ENCODE results near the gene COPZ1.

DNA sequence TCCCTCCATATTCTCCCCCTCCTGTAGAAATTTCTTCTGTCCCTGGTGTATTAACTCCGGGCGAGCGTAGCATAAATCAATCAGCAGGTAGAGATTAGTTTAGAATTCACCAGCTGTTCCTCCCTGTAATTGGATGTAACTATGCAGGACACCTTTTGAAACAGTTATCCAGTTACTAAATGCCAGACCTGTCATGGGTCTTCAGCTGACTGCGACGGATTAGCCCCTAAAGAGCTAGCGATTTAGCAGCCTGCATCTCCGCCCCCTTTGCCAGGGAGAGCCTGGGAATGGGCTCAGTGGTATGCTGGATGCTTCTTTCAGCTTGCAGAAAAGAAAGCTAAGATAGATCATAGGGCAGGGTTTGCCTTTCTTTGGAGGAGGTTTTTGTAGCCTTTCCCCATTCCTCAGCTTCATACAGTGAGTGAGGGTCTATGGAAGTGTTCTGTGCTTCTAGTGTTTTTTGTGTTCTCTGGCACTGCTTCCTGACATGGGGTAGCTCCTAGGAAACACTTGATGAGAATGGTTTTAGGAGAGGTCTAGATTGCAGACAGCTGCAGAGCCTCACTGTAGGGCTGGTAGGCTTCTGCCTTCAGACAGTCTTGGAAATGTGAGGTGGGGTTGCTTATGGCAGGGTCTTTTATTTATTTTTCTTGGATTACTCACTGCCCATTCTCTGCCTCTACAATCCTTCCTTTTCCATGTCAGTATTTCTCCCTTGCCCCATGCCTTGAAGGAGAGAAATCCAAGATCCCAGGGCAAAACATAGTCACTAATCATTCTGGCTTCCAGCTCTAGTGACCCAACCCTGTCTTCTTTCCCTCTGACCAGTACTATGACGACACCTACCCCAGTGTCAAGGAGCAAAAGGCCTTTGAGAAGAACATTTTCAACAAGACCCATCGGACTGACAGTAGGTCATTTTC lies 16.7 kb downstream of the COPZ1 start:
- TF ChIP-seq, protein P1, sequence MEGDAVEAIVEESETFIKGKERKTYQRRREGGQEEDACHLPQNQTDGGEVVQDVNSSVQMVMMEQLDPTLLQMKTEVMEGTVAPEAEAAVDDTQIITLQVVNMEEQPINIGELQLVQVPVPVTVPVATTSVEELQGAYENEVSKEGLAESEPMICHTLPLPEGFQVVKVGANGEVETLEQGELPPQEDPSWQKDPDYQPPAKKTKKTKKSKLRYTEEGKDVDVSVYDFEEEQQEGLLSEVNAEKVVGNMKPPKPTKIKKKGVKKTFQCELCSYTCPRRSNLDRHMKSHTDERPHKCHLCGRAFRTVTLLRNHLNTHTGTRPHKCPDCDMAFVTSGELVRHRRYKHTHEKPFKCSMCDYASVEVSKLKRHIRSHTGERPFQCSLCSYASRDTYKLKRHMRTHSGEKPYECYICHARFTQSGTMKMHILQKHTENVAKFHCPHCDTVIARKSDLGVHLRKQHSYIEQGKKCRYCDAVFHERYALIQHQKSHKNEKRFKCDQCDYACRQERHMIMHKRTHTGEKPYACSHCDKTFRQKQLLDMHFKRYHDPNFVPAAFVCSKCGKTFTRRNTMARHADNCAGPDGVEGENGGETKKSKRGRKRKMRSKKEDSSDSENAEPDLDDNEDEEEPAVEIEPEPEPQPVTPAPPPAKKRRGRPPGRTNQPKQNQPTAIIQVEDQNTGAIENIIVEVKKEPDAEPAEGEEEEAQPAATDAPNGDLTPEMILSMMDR (conservative IDR thresholded peaks at IDR 0.05 in 1 of 2, IDR thresholded peaks at IDR 0.05 in 1 of 2; ENCODE audit: low read depth in 1 of 2, low read length in 2 of 2), result no peak
- no peak for TF ChIP-seq EZH2 (IDR thresholded peaks at IDR 0.05; ENCODE audit: low read length, missing control alignments)
